IMR-90 (cell line): ENCODE measurements around the gene FCHSD2. TPM values are rescaled to one million over a fixed set of nuclear protein-coding genes. Genes with fewer than 3 reads are reported as not detected.

Source experiments
- ATAC-seq: fragments of 200-7000 bp; cut with Tn5 transposase; 2 replicates; pipeline ENCODE4 v1.9.1; 2020; ENCODE audit warnings: low read depth, mild to moderate bottlenecking, moderate library complexity
- BruUV-seq: library from RNA; stranded (reverse); fragments of 400-500 nt; replicated peaks from 2 replicates; lab custom pipeline; 2021; lab: Mats Ljungman, UMichigan
- CTCF ChIA-PET: fragments of 300-600 bp; formaldehyde crosslinking; extraction: SDS; loops from one replicate; lab custom pipeline; 2021; ENCODE audit warnings: antibody characterized with exemption; lab: Yijun Ruan, JAX
- POLR2A ChIA-PET: fragments of 300-600 bp; sonication (Branson Sonifier 250); formaldehyde crosslinking; loops from one replicate; lab custom pipeline; 2022; ENCODE audit warnings: antibody characterized with exemption; ENCODE audit not compliant: unreplicated experiment; lab: Charles Lee
- DNase-seq: peaks from one replicate; pipeline ENCODE4 v3.0.0; 2013
- H2AFZ ChIP-seq: replicated peaks from 2 replicates; pipeline ENCODE3; 2013; ENCODE audit warnings: low read length, mild to moderate bottlenecking; ENCODE audit not compliant: poor library complexity
- H2AK5ac ChIP-seq: 2 replicates; pipeline ENCODE4 v1.6.1; 2013; ENCODE audit warnings: low read depth, low read length, inconsistent platforms
- H2AK9ac ChIP-seq: replicated peaks from 2 replicates; pipeline ENCODE3; 2013; ENCODE audit warnings: mild to moderate bottlenecking, low read depth, low read length, moderate library complexity; ENCODE audit not compliant: poor library complexity
- H2BK120ac ChIP-seq: 2 replicates; pipeline ENCODE4 v1.6.1; 2013; ENCODE audit warnings: low read depth, low read length, inconsistent platforms
- H2BK15ac ChIP-seq: 3 replicates; pipeline ENCODE4 v1.6.1; 2013; ENCODE audit warnings: low read depth, low read length, inconsistent platforms
- H2BK20ac ChIP-seq: 2 replicates; pipeline ENCODE4 v1.6.1; 2013; ENCODE audit warnings: low read depth, mild to moderate bottlenecking, inconsistent platforms, low read length, moderate library complexity
- H2BK5ac ChIP-seq: 2 replicates; pipeline ENCODE4 v1.6.1; 2013; ENCODE audit warnings: mild to moderate bottlenecking, low read depth, low read length, inconsistent platforms; ENCODE audit not compliant: poor library complexity, severe bottlenecking
- H3K14ac ChIP-seq: replicated peaks from 2 replicates; pipeline ENCODE4 v1.6.1; 2013; ENCODE audit warnings: low read depth, low read length, inconsistent platforms
- H3K18ac ChIP-seq: 2 replicates; pipeline ENCODE4 v1.6.1; 2013; ENCODE audit warnings: low read depth, low read length, control low read depth
- H3K23ac ChIP-seq: 2 replicates; pipeline ENCODE4 v1.6.1; 2013; ENCODE audit warnings: low read depth, low read length, inconsistent platforms
- H3K27ac ChIP-seq: 2 replicates; pipeline ENCODE4 v1.5.1; 2013; ENCODE audit warnings: mild to moderate bottlenecking, control low read depth, low read length; ENCODE audit not compliant: insufficient read depth
- H3K27me3 ChIP-seq: 2 replicates; pipeline ENCODE4 v1.6.1; 2013; ENCODE audit warnings: low read length; ENCODE audit not compliant: control insufficient read depth, insufficient read depth
- H3K36me3 ChIP-seq: 2 replicates; pipeline ENCODE4 v1.6.1; 2013; ENCODE audit warnings: low read length, mixed read lengths; ENCODE audit not compliant: control insufficient read depth, insufficient read depth
- H3K4ac ChIP-seq: 2 replicates; pipeline ENCODE4 v1.6.1; 2013; ENCODE audit warnings: low read depth, low read length, inconsistent platforms
- H3K4me1 ChIP-seq: 2 replicates; pipeline ENCODE4 v1.6.1; 2013; ENCODE audit warnings: low read length, mixed read lengths; ENCODE audit not compliant: control insufficient read depth, insufficient read depth
- H3K4me2 ChIP-seq: 2 replicates; pipeline ENCODE4 v1.6.1; 2013; ENCODE audit warnings: low read depth, mild to moderate bottlenecking, control low read depth, low read length, moderate library complexity
- H3K4me3 ChIP-seq: 2 replicates; pipeline ENCODE4 v1.5.1; 2013; ENCODE audit warnings: low read depth, mild to moderate bottlenecking, control low read depth, low read length, moderate library complexity; ENCODE audit not compliant: insufficient read depth
- H3K56ac ChIP-seq: 2 replicates; pipeline ENCODE4 v1.6.1; 2013; ENCODE audit warnings: low read length, inconsistent platforms; ENCODE audit not compliant: insufficient read depth; ENCODE audit errors: extremely low read depth
- H3K79me1 ChIP-seq, 2 experiments: 2 replicates each; pipeline ENCODE4 v1.6.1; 2013; ENCODE audit warnings: low read length in 2 of 2, inconsistent platforms in 1 of 2, low read depth in 1 of 2
- H3K9ac ChIP-seq: 2 replicates; pipeline ENCODE4 v1.6.1; 2013; ENCODE audit warnings: low read depth, low read length, control low read depth
- H3K9me1 ChIP-seq: 2 replicates; pipeline ENCODE4 v1.6.1; 2013; ENCODE audit warnings: low read length, inconsistent platforms; ENCODE audit not compliant: insufficient read depth
- H3K9me3 ChIP-seq: 2 replicates; pipeline ENCODE4 v1.6.1; 2013; ENCODE audit warnings: low read length; ENCODE audit not compliant: control insufficient read depth, insufficient read depth
- H4K20me1 ChIP-seq: 2 replicates; pipeline ENCODE4 v1.6.1; 2013; ENCODE audit warnings: low read length, inconsistent platforms; ENCODE audit not compliant: insufficient read depth
- H4K5ac ChIP-seq: 2 replicates; pipeline ENCODE4 v1.6.1; 2013; ENCODE audit warnings: mild to moderate bottlenecking, low read depth, low read length, control low read depth
- H4K8ac ChIP-seq, 2 experiments: 2 replicates each; pipeline ENCODE4 v1.6.1; 2013; ENCODE audit warnings: low read depth in 2 of 2, low read length in 2 of 2, control low read depth in 1 of 2, inconsistent platforms in 1 of 2
- H4K91ac ChIP-seq: 2 replicates; pipeline ENCODE4 v1.6.1; 2013; ENCODE audit warnings: low read depth, low read length, inconsistent platforms; ENCODE audit not compliant: insufficient read depth
- CEBPB ChIP-seq: IDR thresholded peaks from 2 replicates; pipeline ENCODE4 v1.6.1; 2012; ENCODE audit warnings: low read depth, low read length, improper control_type of control experiment
- WGBS, 2 experiments: methylation state at CpG; one replicate each; pipeline versions ENCODE4 v1.1.5 to v1.1.7; 2013; ENCODE audit warnings: missing lambda C conversion rate in 2 of 2; ENCODE audit not compliant: insufficient read length in 1 of 2; ENCODE audit errors: extremely low coverage in 2 of 2; 5-methylcytosine and 5-hydroxymethylcytosine counted together
- dilution Hi-C: fragments of 300-500 bp; cut with HindIII; formaldehyde crosslinking; loops from one replicate; pipeline ENCODE4 v1.14.3; 2018; ENCODE audit warnings: low sequenced_read_pairs; ENCODE audit not compliant: unreplicated experiment
- in situ Hi-C: fragments of 300-500 bp; cut with MboI; formaldehyde crosslinking; loops from 3 replicates; pipeline ENCODE4 v1.14.3; 2019; ENCODE audit warnings: low sequenced_read_pairs, inconsistent platforms, mixed read lengths
- intact Hi-C: fragments of 100-400 bp; cut with micrococcal nuclease; formaldehyde crosslinking; loops from 2 replicates; pipeline ENCODE4 v1.10.0; 2022
- polyA plus RNA-seq, 3 experiments: library from polyadenylated mRNA; depleted of rRNA; stranded (reverse); fragments of >200 nt; gene quantifications; 2 replicates each; pipeline ENCODE4 v1.2.3, GENCODE V29; 2012; ENCODE audit warnings: low replicate concordance in 1 of 3
- total RNA-seq: library from RNA; depleted of rRNA; stranded (reverse); fragments of >200 nt; gene quantifications from 2 replicates; pipeline ENCODE4 v1.2.3, GENCODE V29; 2012
- TF ChIP-seq, protein P1 (sequence below): fragments of 150-350 bp; IDR thresholded peaks from 2 replicates; pipeline ENCODE4 v1.6.1; 2016; ENCODE audit warnings: low read depth, mild to moderate bottlenecking, low read length, moderate library complexity, borderline replicate concordance

The FCHSD2 gene
- total and polyA plus RNA-seq, 2 of the 4 experiments (the other 2 are of a cell fraction): 5.9 to 18.7 TPM

DNA sequence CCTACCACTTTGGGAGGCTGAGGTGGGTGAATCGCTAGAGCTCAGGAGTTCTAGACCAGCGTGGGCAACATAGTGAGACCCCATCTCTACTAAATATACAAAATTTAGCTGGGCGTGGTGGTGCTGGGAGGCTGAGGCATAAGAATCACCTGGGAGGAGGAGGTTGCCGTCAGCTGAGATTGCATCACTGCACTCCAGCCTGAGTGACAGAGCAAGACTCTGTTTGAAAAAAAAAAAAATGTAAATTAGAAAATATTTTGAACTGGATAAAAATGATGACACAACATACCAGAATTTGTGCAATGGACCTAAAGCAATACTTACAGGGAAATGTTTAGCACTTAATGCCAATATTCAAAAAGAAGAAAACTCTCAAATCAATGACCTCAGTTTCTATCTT lies 281.5 kb downstream of the FCHSD2 start:
- intact Hi-C loops (loop anchor here (5.0 kb wide), 1 partner anchor 37 kb away; no protein-coding TSS in a partner anchor), dilution Hi-C loops (no loop called here), in situ Hi-C loops (no loop called here)
- H4K20me1 ChIP-seq: no peaks in the 10 kb centered on the region
- CTCF ChIA-PET: interaction anchor here (1.2 kb wide), 1 partner anchor 9 kb away, joined by 3 read pairs; no protein-coding TSS in a partner anchor
- H3K4ac ChIP-seq: no peak overlapping the region
- no peak for DNase-seq
- no peak overlapping the region for H4K91ac ChIP-seq
- H3K9me1 ChIP-seq: 0 out of 2 replicates have a peak, but pooled peaks cover 3% of the 10 kb centered on the region
- H2AFZ ChIP-seq: no peak overlapping the region
- H2BK15ac ChIP-seq: no peak overlapping the region
- no peak overlapping the region for H3K56ac ChIP-seq
- H3K18ac ChIP-seq: no peak overlapping the region
- no peaks in the 10 kb centered on the region for H3K9me3 ChIP-seq
- no peak overlapping the region for H3K9ac ChIP-seq
- H2BK20ac ChIP-seq: no peak overlapping the region
- no peak for ATAC-seq
- no peak overlapping the region for H4K8ac ChIP-seq
- no peak overlapping the region for H2AK5ac ChIP-seq
- no CpG with 5 or more reads among the region's 4 CpGs for WGBS, 2 experiments
- POLR2A ChIA-PET: no interaction called here
- H2BK5ac ChIP-seq: no peak overlapping the region
- no peak overlapping the region for H3K27ac ChIP-seq
- no peak overlapping the region for H3K23ac ChIP-seq
- no peaks in the 10 kb centered on the region for H3K36me3 ChIP-seq
- 0 out of 2 replicates have a peak, but pooled peaks have one; percentile 22 for TF ChIP-seq CEBPB
- TF ChIP-seq, protein P1, sequence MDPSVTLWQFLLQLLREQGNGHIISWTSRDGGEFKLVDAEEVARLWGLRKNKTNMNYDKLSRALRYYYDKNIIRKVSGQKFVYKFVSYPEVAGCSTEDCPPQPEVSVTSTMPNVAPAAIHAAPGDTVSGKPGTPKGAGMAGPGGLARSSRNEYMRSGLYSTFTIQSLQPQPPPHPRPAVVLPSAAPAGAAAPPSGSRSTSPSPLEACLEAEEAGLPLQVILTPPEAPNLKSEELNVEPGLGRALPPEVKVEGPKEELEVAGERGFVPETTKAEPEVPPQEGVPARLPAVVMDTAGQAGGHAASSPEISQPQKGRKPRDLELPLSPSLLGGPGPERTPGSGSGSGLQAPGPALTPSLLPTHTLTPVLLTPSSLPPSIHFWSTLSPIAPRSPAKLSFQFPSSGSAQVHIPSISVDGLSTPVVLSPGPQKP: no peak
- H3K27me3 ChIP-seq: no peaks in the 10 kb centered on the region
- no peak overlapping the region for H3K14ac ChIP-seq
- no peak overlapping the region for H2BK120ac ChIP-seq
- H3K4me2 ChIP-seq: no peak overlapping the region
- peaks cover 2% of the 10 kb centered on the region; the same call in 1 of the 2 replicates for H3K4me1 ChIP-seq
- H4K5ac ChIP-seq: no peak overlapping the region
- no peak overlapping the region for H3K4me3 ChIP-seq
- no peak overlapping the region for H2AK9ac ChIP-seq
- peaks cover 7 to 25% of the 10 kb centered on the region in 2 experiments; a peak in 3 of 4 replicates for H3K79me1 ChIP-seq
- no TSS peak for BruUV-seq
